ENCODE results near the gene NID2. TPM values are rescaled to one million over a fixed set of nuclear protein-coding genes. Genes with fewer than 3 reads are reported as not detected.

NID2 gene
- total and polyA plus RNA-seq, 2 of the 4 experiments (the other 2 are of a cell fraction) = 101 to 303 TPM

GRCh38 chr14:52051871-52052270, 17.0 kb downstream of the NID2 start:
- ChIA-PET POLR2A (ENCODE audit: unreplicated experiment) (no interaction called here), CTCF (no interaction called here)
- ATAC-seq (ENCODE audit: low read depth) (peak; percentile 4), DNase-seq (peak; percentile 87)
- no peak overlapping the region for H2AK9ac ChIP-seq (replicated peaks; ENCODE audit: low read depth, low read length, poor library complexity)
- H3K79me1 ChIP-seq (ENCODE audit: low read depth in 1 of 2, low read length in 2 of 2) = peaks cover 22 to 78% of the 10 kb centered on the region in 2 experiments
- peak overlapping the region in 1 of 2 experiments; percentile 10; a peak in 2 of 4 replicates for H4K8ac ChIP-seq (ENCODE audit: low read depth in 2 of 2, low read length in 2 of 2)
- peaks cover 55% of the 10 kb centered on the region for H3K36me3 ChIP-seq (ENCODE audit: control insufficient read depth, insufficient read depth, low read length)
- H3K4ac ChIP-seq (ENCODE audit: low read depth, low read length) = peak overlapping the region; percentile 81; the same call in 1 of the 2 replicates
- H3K27me3 ChIP-seq (ENCODE audit: control insufficient read depth, insufficient read depth, low read length) = no peaks in the 10 kb centered on the region
- H3K4me1 ChIP-seq (ENCODE audit: control insufficient read depth, insufficient read depth, low read length) = peaks cover 50% of the 10 kb centered on the region
- peak overlapping the region; percentile 48 for H2BK120ac ChIP-seq (ENCODE audit: low read depth, low read length)
- in situ Hi-C loops (cut with MboI; ENCODE audit: low sequenced_read_pairs) (no loop called here), intact Hi-C loops (cut with micrococcal nuclease) (no loop called here), dilution Hi-C loops (cut with HindIII; ENCODE audit: low sequenced_read_pairs, unreplicated experiment) (no loop called here)
- peak overlapping the region; percentile 10; the same call in 1 of the 2 replicates for H4K91ac ChIP-seq (ENCODE audit: insufficient read depth, low read depth, low read length)
- H3K4me3 ChIP-seq (ENCODE audit: insufficient read depth, low read depth, low read length) = no peak overlapping the region
- 0 out of 2 replicates have a peak overlapping the region, but pooled peaks have one; percentile 6 for H3K9ac ChIP-seq (ENCODE audit: low read depth, low read length)
- no peak overlapping the region for H4K5ac ChIP-seq (ENCODE audit: low read depth, low read length)
- peak overlapping the region; percentile 68 for H3K18ac ChIP-seq (ENCODE audit: low read depth, low read length)
- no peak overlapping the region for H3K56ac ChIP-seq (ENCODE audit: extremely low read depth, insufficient read depth, low read length)
- H3K23ac ChIP-seq (ENCODE audit: low read depth, low read length) = peak overlapping the region; percentile 31; the same call in 1 of the 2 replicates
- peak overlapping the region; percentile 29 for H3K4me2 ChIP-seq (ENCODE audit: low read depth, low read length)
- BruUV-seq (replicated peaks) = no TSS peak
- H2BK20ac ChIP-seq (ENCODE audit: low read depth, low read length) = 0 out of 2 replicates have a peak overlapping the region, but pooled peaks have one; percentile 85
- H3K9me1 ChIP-seq (ENCODE audit: insufficient read depth, low read length) = peaks cover 48% of the 10 kb centered on the region
- peak overlapping the region; percentile 4 for H3K14ac ChIP-seq (replicated peaks; ENCODE audit: low read depth, low read length)
- H4K20me1 ChIP-seq (ENCODE audit: insufficient read depth, low read length) = peaks cover 55% of the 10 kb centered on the region
- H3K9me3 ChIP-seq (ENCODE audit: control insufficient read depth, insufficient read depth, low read length) = no peaks in the 10 kb centered on the region
- WGBS, 2 experiments (ENCODE audit: extremely low coverage in 2 of 2, insufficient read length in 1 of 2) = no CpG with 5 or more reads among the region's 2 CpGs
- peak overlapping the region; percentile 62; the same call in 1 of the 2 replicates for H2AK5ac ChIP-seq (ENCODE audit: low read depth, low read length)
- H3K27ac ChIP-seq (ENCODE audit: insufficient read depth, low read length) = peak overlapping the region; percentile 46; the same call in 1 of the 2 replicates
- no peak overlapping the region for H2AFZ ChIP-seq (replicated peaks; ENCODE audit: low read length, poor library complexity)
- TF ChIP-seq BHLHE40 (IDR thresholded peaks at IDR 0.05; ENCODE audit: low read depth, low read length) = no peak
- TF ChIP-seq ELK1 (IDR thresholded peaks at IDR 0.05; ENCODE audit: borderline replicate concordance, low read depth, low read length) = no peak
- no peak for TF ChIP-seq RFX5 (IDR thresholded peaks at IDR 0.05; ENCODE audit: low read depth, low read length)
- TF ChIP-seq, protein P1, sequence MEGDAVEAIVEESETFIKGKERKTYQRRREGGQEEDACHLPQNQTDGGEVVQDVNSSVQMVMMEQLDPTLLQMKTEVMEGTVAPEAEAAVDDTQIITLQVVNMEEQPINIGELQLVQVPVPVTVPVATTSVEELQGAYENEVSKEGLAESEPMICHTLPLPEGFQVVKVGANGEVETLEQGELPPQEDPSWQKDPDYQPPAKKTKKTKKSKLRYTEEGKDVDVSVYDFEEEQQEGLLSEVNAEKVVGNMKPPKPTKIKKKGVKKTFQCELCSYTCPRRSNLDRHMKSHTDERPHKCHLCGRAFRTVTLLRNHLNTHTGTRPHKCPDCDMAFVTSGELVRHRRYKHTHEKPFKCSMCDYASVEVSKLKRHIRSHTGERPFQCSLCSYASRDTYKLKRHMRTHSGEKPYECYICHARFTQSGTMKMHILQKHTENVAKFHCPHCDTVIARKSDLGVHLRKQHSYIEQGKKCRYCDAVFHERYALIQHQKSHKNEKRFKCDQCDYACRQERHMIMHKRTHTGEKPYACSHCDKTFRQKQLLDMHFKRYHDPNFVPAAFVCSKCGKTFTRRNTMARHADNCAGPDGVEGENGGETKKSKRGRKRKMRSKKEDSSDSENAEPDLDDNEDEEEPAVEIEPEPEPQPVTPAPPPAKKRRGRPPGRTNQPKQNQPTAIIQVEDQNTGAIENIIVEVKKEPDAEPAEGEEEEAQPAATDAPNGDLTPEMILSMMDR (conservative IDR thresholded peaks at IDR 0.05; ENCODE audit: low read depth, low read length) = no peak
- TF ChIP-seq CEBPB (IDR thresholded peaks at IDR 0.05; ENCODE audit: low read depth, low read length) = no peak
- TF ChIP-seq RAD21 (IDR thresholded peaks at IDR 0.05; ENCODE audit: low read length) = no peak
- no peak for TF ChIP-seq SMC3 (IDR thresholded peaks at IDR 0.05; ENCODE audit: low read depth, low read length)
- TF ChIP-seq RCOR1 (IDR thresholded peaks at IDR 0.05; ENCODE audit: insufficient replicate concordance, low read length) = no peak
- TF ChIP-seq FOS (IDR thresholded peaks at IDR 0.05; ENCODE audit: low read depth, low read length) = no peak
- TF ChIP-seq, protein P2, sequence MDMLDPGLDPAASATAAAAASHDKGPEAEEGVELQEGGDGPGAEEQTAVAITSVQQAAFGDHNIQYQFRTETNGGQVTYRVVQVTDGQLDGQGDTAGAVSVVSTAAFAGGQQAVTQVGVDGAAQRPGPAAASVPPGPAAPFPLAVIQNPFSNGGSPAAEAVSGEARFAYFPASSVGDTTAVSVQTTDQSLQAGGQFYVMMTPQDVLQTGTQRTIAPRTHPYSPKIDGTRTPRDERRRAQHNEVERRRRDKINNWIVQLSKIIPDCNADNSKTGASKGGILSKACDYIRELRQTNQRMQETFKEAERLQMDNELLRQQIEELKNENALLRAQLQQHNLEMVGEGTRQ (IDR thresholded peaks at IDR 0.05; ENCODE audit: low read depth, low read length) = no peak
- TF ChIP-seq POLR2A (IDR thresholded peaks at IDR 0.05; ENCODE audit: low read depth, low read length) = no peak
- 0 out of 3 replicates have a peak overlapping the region, but pooled peaks have one; percentile 31 for H2BK15ac ChIP-seq (ENCODE audit: low read depth, low read length)
- peak overlapping the region; percentile 87 for H2BK5ac ChIP-seq (ENCODE audit: low read depth, low read length, poor library complexity, severe bottlenecking)
